GM18499 (cell line): ENCODE results near the gene DCC.

Experiments used
- ATAC-seq: cut with Tn5 transposase; IDR thresholded peaks from one replicate; pipeline ENCODE4 v1.9.1; 2021; ENCODE audit warnings: moderate number of reproducible peaks; ENCODE audit not compliant: insufficient read depth, unreplicated experiment

Gene DCC, protein sequence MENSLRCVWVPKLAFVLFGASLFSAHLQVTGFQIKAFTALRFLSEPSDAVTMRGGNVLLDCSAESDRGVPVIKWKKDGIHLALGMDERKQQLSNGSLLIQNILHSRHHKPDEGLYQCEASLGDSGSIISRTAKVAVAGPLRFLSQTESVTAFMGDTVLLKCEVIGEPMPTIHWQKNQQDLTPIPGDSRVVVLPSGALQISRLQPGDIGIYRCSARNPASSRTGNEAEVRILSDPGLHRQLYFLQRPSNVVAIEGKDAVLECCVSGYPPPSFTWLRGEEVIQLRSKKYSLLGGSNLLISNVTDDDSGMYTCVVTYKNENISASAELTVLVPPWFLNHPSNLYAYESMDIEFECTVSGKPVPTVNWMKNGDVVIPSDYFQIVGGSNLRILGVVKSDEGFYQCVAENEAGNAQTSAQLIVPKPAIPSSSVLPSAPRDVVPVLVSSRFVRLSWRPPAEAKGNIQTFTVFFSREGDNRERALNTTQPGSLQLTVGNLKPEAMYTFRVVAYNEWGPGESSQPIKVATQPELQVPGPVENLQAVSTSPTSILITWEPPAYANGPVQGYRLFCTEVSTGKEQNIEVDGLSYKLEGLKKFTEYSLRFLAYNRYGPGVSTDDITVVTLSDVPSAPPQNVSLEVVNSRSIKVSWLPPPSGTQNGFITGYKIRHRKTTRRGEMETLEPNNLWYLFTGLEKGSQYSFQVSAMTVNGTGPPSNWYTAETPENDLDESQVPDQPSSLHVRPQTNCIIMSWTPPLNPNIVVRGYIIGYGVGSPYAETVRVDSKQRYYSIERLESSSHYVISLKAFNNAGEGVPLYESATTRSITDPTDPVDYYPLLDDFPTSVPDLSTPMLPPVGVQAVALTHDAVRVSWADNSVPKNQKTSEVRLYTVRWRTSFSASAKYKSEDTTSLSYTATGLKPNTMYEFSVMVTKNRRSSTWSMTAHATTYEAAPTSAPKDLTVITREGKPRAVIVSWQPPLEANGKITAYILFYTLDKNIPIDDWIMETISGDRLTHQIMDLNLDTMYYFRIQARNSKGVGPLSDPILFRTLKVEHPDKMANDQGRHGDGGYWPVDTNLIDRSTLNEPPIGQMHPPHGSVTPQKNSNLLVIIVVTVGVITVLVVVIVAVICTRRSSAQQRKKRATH (N-terminal part only)

DNA sequence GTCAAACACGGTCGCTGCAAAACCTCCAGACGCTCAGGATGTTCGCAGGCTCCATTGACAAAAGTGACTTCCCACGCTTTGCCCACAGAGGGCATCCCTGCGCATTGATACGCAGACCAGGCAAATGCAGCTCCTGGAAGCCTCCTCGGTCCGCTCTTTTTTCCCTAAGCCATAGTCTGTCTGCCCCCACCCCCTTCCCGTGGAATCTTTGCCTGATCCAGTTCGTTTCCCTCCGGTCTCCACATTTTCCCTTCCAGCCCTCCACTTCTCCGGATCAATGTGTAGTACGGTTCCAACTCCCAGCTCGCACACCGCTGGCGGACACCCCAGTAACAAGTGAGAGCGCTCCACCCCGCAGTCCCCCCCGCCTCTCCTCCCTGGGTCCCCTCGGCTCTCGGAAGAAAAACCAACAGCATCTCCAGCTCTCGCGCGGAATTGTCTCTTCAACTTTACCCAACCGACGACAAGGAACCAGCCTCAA is at the start of gene DCC:
TSS of gene DCC (plus strand) at position 307 of the 481 bp plus-strand sequence. CDS start 591 bp downstream, outside the sequence.
- no peak for ATAC-seq

DNA sequence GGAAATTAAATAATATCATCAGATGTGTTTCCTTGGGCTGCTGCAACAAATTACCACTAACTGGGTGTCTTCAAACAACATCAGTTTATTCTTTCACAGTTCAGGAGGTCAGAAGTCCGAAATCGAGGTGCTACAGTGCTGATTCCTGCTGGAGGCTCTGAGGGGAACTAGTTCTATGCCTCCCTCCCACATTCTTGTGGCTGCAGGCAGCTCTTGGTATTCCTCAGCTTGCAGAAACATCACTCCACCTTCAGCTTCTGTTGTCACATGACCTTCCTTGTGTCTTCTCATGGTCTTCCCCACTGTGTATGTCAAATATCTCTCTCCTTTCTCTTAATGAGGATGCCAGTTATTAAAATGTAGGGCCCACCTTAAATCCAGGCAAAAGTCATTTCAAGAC is 29.3 kb upstream of the DCC start:
- no peak for ATAC-seq

DNA sequence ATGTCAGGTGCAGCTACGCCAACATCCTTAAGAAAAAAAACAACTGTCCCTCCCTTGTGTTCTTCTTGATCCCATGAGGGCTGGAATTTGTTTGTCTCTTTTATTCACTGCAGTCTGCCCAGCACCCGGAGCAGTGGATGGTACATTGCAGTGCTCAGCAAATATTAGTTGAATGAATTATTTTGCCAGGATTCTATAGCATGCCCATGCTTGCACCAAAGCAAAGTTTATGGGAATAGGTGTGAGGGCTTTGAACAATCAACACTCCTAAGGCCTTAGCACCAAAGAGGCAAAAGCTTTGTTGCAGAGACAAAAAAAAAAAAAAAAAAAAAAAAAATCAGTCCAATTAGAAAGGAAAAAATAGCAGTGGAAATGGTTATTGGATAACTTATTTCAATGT is 28.7 kb upstream of the DCC start:
- no peak for ATAC-seq

- no peak for ATAC-seq
Measured at GRCh38 chr18:52312346-52312745, 27.7 kb upstream of the DCC start.

DNA sequence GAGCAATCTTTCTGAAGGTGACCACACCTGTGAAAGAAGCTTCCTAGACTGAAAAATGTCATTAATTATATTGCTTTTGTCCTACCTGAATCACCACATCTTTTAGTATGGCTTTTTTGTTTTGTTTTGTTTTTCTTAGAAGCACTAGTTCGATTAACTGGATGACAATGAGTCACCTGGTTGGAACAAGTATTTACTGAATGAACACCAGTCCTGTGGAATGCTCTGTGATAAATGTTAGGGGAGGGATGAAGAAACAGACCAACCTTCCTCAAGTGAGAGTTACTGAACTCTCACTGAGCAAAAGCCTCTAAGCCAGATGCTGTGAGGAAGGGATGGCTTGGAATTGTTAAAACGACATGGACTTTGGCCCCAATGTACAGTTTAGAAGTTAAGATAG is 26.8 kb upstream of the DCC start:
- no peak for ATAC-seq

DNA sequence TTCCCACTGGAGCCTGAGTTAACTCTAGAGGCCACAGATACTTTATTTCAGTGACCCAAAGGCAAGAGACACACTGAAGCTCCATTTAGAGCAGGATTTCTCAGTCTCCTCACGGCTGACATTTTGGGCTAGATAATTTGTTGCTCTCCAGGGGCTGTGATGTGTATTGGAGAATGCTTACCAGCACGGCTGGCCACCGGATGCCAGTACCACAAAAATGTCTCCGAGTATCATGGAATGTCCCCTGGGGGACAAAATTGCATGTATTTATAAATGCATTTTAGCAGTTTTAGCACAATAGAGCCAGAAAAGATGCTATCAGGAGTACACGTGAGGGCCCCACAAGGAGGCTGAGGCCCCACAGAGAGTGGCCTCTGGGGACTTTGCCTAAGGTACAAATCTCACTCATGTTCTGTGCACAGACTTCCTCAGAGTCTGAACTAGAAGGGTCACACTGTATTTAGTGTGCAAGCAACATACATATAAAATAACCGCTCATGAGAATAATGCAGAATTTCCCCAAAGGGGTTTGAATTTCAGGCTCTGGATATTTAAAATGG is 20.5 kb upstream of the DCC start:
- no peak for ATAC-seq

- ATAC-seq, result no peak
Measured at GRCh38 chr18:52322307-52322706, 17.7 kb upstream of the DCC start.

- no peak for ATAC-seq
Measured at GRCh38 chr18:52323802-52324201, 16.2 kb upstream of the DCC start.

DNA sequence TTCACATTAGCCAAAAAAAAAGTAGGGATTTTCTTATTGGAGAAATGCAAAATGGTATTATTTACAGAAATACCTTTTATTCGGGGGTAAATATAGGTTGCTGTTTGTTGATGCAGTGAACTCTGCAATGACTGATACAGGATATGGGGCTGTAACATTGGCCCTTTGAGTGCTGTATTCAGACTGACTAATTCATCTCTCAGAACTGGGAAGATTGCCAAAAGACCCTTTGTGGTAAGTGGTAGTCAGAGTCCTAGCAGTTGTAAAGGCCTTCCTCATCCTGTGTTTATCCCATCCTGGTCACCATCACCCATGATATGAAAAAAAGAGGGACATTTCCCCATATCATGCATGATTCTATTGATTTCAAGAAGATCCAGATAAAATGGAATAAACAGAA is 14.0 kb upstream of the DCC start:
- ATAC-seq, result no peak

- no peak for ATAC-seq
Measured at GRCh38 chr18:52333860-52334259, 6.1 kb upstream of the DCC start.

DNA sequence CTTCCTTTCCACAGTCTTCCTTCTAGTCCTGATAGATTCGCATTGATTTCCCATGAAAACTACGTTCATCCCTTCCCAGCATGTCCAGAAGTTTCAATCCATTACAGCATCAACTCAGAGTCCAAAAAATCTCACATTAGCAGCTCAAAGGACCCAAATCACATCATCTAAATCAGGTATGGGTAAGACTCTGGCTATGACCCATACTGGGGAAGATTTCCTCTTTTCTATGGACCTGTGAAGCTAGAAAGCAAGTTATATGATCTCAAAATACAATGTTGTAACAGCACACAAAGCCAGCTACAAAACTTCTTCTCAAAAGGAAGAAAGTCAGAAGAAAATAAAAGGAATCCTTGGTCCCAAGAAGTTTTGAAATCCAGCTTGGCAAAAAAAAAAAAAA is 5.7 kb upstream of the DCC start:
- ATAC-seq, result no peak

GRCh38 chr18:52334896-52335295 is 5.1 kb upstream of the DCC start:
- no peak for ATAC-seq

GRCh38 chr18:52337276-52337675 is 2.7 kb upstream of the DCC start:
- ATAC-seq, result no peak

DNA sequence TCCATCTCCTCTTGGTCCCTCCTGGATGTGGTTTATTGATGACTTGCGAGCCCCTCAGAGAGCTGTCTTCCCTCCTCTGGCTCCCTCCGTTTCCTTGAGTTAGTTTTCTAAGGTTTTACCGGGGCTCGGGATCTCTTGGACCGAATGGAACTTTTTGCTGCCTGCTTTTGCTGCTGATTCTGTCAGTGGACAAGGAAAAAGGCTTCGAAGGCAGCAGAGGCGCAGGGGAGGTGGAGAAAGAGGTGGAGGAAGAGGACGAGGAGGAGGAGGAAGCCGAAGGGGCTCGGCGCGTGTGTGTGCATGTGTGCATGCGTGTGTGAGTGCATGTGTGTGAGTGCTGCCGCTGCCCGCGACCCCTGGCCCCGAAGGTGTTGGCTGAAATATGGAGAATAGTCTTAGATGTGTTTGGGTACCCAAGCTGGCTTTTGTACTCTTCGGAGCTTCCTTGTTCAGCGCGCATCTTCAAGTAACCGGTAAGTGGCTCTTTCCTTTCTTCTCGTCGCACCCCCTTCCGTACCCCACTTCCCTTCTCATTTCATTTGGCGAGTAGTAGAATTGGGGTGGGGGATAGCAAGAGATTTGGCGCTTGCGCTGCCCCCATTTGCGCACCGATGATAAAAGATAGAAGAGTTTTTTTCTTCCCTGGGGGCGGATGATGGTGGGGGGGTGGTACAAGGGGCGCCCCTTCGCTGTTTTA is 557 bp downstream of the DCC start:
- ATAC-seq, result no peak

DNA sequence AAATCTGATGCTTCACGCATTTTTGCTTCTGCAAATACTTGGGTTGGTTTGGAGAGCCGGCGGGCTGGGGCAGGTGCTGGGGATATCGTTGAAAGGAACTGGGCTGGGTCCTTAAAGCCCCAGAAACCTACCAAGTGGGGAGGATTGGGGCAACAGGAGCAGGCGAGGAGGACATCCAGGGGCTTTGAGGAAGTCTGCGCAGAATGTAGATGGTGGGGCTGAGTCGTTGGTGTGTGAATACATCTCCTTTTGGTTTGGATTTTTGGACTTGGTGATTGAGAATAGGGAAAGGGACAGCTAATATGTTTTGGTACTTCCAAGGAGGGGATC is 1.1 kb downstream of the DCC start:
- no peak for ATAC-seq

DNA sequence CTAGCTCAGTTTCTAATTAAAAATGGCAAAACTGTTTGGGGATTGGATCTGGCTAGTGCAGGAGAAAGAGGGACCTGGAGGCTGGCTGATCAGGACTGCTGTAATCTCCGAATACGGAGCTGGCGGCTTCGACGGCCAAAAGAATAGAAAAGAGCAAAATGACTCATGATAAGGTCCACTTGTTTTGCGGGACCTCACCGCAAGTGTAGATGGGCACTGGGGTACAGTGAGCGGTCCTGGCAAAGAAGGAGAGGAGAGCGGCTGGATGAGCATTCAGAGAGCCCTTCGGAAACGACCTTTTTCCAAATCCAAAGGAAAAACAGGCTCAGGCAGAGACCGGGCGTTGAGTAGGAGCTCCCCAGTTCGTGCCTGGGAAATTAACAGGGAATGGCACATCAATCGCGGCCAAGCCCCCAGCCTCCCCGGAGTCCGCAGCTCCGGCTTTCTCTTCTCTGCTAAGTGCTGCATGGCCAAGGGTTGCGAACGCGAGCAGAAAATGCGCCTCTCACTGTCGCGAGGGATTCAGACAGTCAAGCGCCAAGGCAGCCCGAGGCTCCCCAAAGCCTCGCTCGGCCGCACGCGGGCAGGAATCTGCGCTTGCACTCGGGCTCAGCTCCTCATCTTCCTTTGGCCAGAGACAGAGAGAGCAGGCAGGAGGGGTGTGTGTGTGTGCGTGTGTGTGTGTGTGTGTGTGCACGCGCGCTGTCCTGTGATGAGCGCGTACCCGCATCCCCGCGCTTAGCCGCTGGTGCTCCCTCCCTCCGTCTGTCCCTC is 1.8 kb downstream of the DCC start:
- ATAC-seq, result no peak

- ATAC-seq, result no peak
Measured at GRCh38 chr18:52342456-52342855, 2.5 kb downstream of the DCC start.

- ATAC-seq, result no peak
Measured at GRCh38 chr18:52343138-52343537, 3.1 kb downstream of the DCC start.

DNA sequence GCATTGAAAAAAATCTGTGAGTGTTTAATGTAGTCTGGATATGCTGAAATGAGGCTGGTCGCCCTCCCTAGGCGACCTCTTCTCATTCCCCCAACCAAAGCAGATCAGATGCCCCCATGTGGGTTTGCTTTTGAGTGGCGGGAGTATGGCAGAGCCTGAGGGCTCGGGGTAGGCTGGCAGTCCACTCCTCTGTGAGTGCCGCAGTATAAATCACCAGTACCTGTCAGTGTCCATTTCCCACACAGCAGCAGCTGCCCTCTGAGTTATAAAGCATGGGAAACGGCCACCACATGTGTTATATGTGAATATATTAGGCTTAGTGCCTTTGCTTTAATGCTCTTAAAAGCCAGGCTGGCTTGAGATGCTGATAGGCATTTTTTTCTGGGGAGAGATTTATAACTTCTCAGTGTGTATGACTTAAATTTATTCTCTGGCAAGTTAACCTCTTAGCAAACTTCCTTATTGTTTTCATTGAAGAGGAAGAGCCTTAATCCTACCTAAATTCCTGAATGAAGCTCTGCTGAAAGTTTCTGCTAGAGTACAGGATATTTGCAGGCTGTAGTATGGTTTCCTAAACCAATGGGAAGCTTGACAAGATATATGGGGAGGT is 3.8 kb downstream of the DCC start:
- no peak for ATAC-seq
